Fibroblast of mammary gland (primary cell): Measurements from ENCODE around the gene RBM8A.
A peak's percentile ranks its signal among the peaks of the same experiment; 100 is the strongest.

ENCODE experiments used
- DNase-seq: peaks from one replicate; pipeline ENCODE4 v3.0.0-alpha.2; 2010; ENCODE audit warnings: low read depth
- H3K4me3 ChIP-seq: 2 replicates; pipeline ENCODE4 v1.5.1; 2011; ENCODE audit warnings: low read depth, mild to moderate bottlenecking, low read length, moderate library complexity; ENCODE audit not compliant: control insufficient read depth
- TF ChIP-seq, protein P1 (sequence below): conservative IDR thresholded peaks from 2 replicates; pipeline ENCODE4 v1.5.1; 2011; ENCODE audit warnings: low read depth, low read length, inconsistent platforms; ENCODE audit not compliant: control insufficient read depth, insufficient read depth

Gene RBM8A

DNA sequence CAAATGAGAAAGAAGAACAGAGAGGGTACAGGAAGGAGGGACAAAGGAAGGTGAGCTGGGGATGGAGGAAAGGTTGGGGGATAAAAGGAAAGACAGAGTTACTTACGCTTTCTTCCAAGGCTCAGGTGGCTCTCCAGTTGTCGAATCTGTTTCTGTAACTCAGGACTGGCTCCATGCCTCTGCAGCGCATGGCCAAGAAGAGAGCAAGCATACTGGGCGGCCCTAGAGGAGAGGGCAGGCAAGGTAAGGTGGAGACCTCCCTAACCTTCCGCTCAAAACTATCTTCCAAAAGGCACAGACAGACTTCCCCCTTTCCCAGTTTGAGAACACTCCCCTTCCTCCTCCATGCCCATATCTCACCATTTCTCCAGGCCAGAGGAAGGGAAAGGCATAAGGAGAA, 9.7 kb downstream of the RBM8A start:
- DNase-seq, result no peak
- H3K4me3 ChIP-seq, result peak overlapping the region; percentile 74
- TF ChIP-seq, protein P1, sequence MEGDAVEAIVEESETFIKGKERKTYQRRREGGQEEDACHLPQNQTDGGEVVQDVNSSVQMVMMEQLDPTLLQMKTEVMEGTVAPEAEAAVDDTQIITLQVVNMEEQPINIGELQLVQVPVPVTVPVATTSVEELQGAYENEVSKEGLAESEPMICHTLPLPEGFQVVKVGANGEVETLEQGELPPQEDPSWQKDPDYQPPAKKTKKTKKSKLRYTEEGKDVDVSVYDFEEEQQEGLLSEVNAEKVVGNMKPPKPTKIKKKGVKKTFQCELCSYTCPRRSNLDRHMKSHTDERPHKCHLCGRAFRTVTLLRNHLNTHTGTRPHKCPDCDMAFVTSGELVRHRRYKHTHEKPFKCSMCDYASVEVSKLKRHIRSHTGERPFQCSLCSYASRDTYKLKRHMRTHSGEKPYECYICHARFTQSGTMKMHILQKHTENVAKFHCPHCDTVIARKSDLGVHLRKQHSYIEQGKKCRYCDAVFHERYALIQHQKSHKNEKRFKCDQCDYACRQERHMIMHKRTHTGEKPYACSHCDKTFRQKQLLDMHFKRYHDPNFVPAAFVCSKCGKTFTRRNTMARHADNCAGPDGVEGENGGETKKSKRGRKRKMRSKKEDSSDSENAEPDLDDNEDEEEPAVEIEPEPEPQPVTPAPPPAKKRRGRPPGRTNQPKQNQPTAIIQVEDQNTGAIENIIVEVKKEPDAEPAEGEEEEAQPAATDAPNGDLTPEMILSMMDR, result no peak

DNA sequence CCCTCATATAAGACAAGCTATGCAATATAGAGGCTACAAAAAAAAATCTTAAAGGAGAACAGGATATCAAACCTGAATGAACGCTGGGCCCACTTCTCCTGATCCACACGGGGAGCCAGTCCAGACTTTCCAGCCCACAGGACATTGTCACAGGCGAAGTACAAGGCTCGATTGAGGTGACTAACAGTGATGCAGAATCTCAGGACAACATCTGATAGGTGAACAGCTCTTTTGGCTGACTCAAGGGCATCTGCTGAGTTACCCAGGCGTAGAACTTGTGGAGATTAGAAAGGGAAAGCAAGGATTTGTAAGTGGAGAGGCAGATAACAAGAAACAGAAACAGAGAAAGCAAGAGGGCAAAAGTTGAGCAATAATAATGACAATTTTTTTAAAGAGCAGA, 10.5 kb downstream of the RBM8A start:
- peak; percentile 68 for DNase-seq
- no peak overlapping the region for H3K4me3 ChIP-seq
- TF ChIP-seq, protein P1, result no peak

DNA sequence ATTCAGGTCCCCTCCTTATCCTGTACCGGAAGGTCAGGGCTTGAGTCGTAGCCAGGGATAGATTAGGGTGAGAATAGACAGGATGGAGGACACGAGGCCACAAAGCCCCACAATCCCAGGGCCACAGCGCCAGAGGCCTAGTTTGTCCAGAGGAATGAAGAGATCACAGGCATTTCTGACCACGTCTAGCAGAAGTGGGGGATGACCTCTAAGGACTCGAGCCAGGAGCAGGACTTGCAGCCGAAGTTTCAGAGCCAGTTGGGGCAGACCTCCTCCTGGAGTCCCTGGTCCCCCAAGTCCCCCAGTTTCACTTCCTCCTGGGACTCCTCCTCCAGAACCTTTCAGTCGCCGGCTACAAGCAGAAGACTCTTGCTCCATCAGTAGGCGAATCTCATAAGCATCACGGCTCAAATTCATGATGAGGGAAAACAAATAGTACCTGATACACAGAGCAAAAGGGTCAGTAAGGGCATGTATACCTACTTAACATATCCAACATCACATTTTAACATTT, 15.1 kb downstream of the RBM8A start:
- TF ChIP-seq, protein P1, result no peak
- no peak for DNase-seq
- H3K4me3 ChIP-seq, result no peak overlapping the region

DNA sequence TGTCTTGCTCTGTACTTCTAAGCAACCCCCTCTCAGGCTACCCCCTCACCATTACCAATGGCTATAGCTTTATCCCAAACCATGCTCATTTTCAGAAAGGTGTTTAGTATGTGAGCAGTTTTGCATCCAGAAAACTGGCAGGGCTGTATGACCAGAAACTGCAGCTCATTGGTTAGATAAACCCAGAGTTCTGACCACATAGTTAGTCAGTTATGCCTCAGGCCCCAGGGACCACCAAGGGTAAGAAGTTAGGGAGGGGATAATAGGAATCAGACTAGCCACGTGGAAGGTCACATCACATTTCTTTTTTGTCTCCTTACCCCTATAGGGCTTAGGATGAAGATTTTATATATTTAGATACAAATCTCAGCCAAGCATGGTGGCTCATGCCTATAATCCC, 18.6 kb downstream of the RBM8A start:
- TF ChIP-seq, protein P1, result no peak
- peak overlapping the region; percentile 50 for H3K4me3 ChIP-seq
- DNase-seq, result peak; percentile 94

DNA sequence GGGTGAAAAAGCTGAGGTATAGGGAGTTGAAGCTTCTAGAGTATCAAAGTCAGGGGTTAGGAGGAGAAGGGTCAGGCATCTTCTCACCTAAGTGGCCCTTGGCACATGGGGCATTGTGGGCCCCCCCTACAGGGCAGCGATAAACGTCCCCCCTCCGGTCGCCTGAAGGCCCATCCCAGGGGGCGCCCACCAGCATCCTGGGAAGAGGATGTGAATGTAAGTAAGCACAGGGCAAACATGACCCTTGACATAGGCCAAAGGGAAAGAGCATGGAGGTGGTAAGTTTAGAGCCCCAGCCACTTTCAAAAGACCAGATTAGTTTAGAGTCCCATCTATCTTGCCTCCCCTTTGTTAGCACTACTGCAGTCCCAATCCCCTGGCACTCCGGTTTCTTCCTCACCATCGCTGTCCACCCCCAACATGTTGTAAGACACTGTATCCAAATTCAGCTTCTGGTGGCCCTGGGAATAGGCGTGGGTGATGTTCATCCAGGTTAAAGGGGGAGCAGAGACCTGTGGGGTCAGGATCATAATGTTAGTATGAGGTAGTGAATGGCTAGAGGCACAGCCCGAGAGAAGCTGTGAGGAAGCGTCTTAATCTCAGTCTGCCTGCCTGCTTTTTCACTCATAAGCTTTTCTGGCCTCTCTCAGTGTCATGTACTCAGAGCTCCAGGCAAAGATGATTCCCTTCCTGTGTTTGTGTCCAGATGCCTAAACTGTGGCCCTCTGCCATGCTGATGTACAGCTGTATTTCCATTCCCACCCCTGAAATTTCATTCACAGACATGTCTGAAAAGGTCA, 20.1 kb downstream of the RBM8A start:
- DNase-seq, result peak; percentile 75
- H3K4me3 ChIP-seq, result no peak overlapping the region
- TF ChIP-seq, protein P1, result no peak

DNA sequence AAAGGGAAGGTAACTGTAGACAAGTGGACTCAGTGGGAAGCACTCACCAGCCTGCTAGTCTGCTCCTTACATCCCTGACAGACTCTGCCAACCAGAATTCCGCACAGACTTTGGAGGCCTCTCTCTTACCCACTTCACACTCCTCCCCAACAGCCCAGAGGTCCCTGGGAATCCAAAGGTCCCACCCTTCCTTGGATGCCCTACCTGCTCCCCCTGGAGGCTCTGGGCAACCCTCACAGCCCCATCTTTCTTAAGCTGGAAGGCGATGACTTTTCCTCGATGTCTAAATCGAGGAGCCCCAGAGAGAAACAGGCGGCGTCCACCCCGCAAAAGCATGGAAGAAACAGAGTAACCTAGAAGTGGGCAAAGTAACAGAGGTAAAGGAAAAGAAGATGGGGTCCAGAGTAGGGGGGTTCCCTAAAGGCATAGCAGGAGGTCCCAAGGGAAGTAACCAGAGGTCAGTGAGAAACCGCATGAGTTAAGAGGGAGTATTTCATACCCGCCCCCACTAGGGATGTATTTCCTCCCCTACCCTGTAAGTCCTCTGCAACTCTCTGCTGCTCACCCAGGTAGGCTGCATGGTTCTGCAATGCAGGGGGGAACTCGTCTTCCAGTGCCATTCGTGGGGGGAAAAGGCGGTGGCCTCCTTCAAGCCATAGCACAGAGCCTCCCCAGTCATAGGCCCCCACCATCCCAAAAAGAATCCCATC, 25.8 kb downstream of the RBM8A start:
- TF ChIP-seq, protein P1, result peak; percentile 17
- no peak overlapping the region for H3K4me3 ChIP-seq
- no peak for DNase-seq
